Activated CD4-positive, alpha-beta T cell treated with anti-CD3 and anti-CD28 coated beads, Interleukin-2, Interleukin-4, amounts not matched to agents 100 ng/mL and 50 ng/mL, durations not matched to agents 16 hours and 8 hours (primary cell): ENCODE data around the gene ANKRD31.
"Not testable (repeated sequence)": the region's sequence is repeated elsewhere in the genome, so short reads cannot be mapped to it uniquely, and the experiment has no call there.

Experiments
- DNase-seq: peaks from one replicate; pipeline ENCODE4 v3.0.0-alpha.2; 2020; ENCODE audit warnings: low spot score

The ANKRD31 gene

DNA sequence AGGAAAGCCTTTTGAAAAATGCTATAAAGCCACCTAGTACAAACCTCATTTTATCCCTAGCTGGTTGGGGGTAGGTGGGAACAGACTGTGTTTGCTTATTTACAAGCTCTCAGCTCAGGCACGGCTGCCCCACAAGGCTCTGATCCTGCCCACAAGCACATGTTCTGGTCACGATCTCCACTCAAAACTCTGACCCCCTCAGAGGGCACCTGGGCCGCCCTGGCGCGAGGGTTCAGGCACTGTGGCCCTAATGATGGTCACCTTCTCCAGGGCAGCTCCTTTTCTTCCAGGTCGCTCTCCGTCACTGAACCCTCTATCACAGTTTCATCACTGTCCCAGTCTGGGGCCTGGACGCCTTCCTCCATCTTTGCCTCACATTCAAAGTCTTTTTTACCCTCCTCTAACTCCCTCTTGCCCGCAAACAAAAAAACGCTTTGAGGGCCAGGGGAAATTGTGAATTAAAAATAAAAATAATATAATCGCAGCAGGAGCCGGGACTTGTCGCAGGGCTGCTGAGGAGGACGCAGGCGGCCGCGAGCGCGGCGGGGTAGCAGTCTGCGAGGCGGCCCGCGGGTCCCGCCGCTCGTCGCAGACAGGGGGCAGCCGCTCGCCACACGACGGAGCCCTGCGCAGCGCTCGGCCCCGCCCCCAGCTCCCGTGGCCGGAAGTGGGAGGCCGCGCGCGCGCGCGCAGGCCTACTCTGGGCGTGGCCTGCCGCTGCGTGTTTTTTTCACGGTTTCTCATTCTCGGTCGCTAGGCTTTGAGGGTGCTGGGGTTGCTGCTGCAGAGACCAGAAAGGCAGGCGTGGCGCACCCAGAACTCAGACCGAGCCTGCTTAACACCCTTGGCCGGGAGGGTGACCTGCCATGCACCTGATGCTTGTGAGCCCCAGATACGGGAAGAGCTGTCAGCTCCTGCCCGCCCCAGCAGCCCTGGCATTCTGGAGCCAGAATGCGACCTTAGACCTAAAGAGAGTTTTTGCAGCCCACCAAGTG lies at the start of gene ANKRD31:
Gene ANKRD31 (minus strand): TSS at position 557 of the 995 bp plus-strand sequence. CDS start 192 bp downstream, at position 365.
- peak; percentile 84 for DNase-seq

GRCh38 chr5:75286211-75286773 lies 49.6 kb upstream of the ANKRD31 start:
- DNase-seq: no peak

DNA sequence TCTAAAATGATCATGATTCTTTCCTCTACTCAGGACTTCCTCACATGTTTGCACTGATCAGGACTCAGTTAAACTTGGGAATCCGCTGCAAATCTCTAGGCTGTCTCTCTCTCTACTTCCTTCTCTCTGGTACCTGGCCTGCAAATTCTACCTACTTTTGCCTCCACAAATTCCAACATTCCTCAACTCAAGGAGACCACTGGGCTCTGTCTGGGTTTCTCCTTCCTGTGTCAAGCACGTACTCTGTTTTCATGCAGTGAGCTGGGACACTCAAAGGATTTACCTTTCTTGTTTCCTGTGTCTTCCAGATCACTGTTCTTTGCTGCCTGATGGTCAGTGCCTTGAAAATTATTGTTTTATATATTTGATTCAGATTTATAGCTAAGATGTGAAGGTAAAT lies 45.9 kb upstream of the ANKRD31 start:
- no peak for DNase-seq

- DNase-seq: no peak
These were observed 45.2 kb upstream of the ANKRD31 start for GRCh38 chr5:75281716-75282465.

GRCh38 chr5:75279321-75279720 lies 42.6 kb upstream of the ANKRD31 start:
- no peak for DNase-seq

DNA sequence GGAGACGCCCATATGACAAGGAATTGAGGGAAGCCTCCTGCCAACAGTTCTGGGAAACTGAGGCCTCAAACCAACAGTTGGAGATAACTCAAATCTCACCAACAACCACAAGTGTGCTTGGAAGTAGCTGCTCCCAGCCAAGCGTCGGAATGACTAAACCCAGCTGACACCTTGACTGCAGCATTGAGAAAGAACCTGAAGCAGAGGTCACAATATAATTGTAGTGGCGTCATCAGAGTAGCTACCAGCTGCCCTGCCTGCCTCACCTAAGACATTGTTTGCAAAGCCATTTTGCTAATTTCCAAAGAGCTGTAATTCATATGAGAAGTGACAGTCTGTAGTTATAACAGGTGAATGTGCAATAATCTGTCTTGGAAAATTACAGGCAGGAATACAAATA lies 40.8 kb upstream of the ANKRD31 start:
- DNase-seq: no peak

DNA sequence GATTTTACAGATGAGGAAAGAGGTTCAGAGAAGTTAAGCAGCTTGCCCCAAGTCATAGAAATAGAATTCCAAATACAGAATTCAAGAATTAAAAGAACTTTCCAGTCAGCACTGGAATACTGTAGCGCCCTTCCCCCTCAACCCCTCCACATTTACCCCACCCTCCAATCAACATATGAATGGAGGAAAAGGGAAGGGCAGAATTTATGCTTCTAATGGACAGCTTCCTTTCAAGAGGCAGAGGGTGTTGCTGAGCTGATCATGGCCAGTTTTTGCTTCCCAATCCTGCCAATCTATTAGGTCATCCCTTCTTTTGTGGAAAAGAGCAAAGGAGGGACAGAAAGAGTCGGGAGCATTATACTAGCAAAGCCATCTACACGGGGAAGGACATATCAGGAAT lies 39.1 kb upstream of the ANKRD31 start:
- no peak for DNase-seq

GRCh38 chr5:75275147-75275546 lies 38.5 kb upstream of the ANKRD31 start:
- no peak for DNase-seq

DNA sequence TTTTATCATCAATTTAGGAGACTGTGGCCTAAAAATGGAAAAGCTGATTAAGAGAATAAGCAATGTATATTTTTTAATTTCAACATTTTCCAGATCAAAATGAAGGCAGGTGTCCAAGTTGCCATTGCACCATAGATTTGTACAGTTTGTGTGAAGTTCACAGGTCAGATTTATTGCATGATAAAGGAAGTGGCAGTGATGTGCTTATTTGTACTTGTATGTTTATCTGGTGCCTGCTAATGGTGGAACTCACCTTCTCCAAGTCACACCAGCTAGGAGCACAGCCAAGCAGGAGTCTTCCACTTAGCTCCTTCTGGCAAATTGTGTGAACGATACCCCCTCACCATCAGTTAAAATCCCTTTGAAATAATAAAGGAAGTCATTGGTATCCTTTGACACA lies 37.8 kb upstream of the ANKRD31 start:
- DNase-seq: no peak

- DNase-seq: not testable (repeated sequence)
These were observed 33.9 kb upstream of the ANKRD31 start for GRCh38 chr5:75270605-75271004.

GRCh38 chr5:75265731-75266130 lies 29.1 kb upstream of the ANKRD31 start:
- DNase-seq: peak; percentile 9

- no peak for DNase-seq
These were observed 25.6 kb upstream of the ANKRD31 start for GRCh38 chr5:75262271-75262670.

DNA sequence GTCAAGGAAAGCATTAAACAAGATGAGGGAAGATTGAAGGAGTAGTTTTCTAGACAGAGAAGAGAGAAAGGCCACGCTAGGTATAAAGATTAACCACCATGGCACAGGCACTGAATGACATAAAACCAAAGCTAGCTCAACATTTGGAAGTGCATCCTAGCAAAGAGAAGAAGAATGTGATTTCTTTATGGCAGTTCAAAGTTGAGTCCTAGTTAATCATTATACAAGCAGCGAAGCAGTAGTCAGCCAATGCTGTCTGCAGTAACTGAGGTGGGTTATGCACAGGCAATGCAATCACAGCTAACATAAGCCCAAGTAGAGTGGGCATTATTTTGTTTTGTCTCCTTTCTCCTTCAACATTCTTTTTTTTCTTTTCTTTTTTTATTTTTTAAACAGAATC lies 24.0 kb upstream of the ANKRD31 start:
- DNase-seq: no peak

DNA sequence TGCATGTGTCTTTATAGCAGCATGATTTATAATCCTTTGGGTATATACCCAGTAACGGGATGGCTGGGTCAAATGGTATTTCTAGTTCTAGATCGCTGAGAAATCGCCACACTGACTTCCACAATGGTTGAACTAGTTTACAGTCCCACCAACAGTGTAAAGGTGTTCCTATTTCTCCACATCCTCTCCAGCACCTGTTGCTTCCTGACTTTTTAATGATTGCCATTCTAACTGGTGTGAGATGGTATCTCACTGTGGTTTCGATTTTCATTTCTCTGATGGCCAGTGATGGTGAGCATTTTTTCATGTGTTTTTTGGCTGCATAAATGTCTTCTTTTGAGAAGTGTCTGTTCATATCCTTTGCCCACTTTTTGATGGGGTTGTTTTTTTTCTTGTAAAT lies 13.8 kb upstream of the ANKRD31 start:
- not testable (repeated sequence) for DNase-seq

DNA sequence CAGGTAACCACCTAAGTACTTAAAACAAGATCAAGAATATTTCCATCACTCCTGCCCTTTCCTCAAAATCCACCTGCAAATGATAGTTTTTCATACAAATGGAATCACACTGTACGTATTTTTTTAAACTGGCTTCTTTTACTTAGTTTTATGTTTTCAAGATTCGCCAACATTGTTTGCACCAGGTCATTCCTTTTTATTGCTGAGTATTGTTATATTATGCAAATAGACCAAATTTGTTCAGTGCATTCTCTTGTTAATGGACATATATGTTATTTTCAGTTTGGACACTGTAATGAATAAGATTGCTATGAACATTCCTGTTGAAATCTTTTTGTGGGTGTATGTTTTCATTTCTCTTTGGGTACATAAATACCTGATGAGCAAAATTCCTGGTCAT lies 8.3 kb upstream of the ANKRD31 start:
- no peak for DNase-seq

- no peak for DNase-seq
These were observed 6.8 kb upstream of the ANKRD31 start for GRCh38 chr5:75243510-75243909.

GRCh38 chr5:75243100-75243499 lies 6.4 kb upstream of the ANKRD31 start:
- no peak for DNase-seq

GRCh38 chr5:75242067-75242466 lies 5.4 kb upstream of the ANKRD31 start:
- DNase-seq: no peak

- no peak for DNase-seq
These were observed 3.0 kb upstream of the ANKRD31 start for GRCh38 chr5:75239681-75240080.

DNA sequence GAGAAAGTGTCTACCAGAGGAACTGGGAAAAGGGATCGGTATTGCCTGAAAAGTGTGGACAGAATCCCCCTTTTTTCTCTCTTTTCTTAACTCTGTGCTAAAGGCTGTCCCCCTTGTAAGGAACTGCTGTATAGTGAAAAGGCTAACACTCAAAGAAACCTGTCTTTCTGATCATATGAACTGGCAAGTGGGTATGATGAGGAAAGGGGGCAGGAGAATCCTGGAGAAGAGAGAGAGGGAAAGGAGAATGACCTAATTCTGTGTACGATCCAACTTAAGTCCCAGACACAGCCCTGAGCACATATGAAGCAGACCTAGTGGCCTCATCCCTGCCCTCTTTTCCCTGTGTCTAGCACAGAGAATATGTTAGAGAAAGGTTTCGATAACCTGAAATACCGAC lies 967 bp downstream of the ANKRD31 start:
- no peak for DNase-seq

DNA sequence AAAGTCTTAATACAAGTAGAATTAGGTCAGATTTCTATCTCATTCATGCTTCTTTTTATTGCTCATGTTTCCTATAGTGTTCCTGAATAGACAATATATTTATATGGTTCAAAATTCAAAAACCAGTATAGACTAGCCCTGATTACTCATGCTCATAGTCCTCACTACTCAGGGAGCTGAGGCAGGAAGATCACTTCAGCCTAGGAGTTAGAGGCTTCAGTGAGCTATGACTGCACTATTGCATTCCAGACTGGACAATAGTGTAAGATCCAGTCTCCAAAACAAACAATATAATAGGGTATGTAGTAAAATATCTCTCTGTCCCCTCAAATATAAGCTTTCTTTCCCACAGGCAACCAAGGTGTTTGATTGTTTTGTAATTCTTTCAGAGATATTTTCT lies 2.4 kb downstream of the ANKRD31 start:
- DNase-seq: no peak

GRCh38 chr5:75226916-75227315 lies 9.8 kb downstream of the ANKRD31 start:
- no peak for DNase-seq

DNA sequence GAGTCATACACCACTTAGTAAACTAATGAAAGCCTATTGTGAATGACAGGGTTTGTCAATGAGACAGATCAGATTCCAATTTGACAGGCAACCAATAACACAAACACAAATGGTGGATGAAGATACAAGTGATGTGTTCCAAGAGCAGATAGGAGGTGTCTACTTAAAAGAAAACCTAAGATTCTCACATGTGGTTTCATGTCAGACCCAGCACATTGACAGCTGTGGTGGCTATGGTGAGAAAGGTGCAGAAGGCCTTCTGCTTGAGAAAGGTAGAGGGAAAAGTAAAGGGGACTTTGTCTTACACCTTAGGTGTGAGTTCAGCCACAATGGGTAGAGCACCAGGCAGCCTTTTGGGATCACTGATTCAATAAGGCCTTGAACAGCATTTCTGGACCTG lies 11.2 kb downstream of the ANKRD31 start:
- DNase-seq: no peak
